Measurements from ENCODE around the gene SSC4D. TPM values are rescaled to one million over a fixed set of nuclear protein-coding genes. Genes with fewer than 3 reads are reported as not detected.

SSC4D gene
- total and polyA plus RNA-seq, 9 of the 15 experiments (the other 6 are each of a cell fraction or from before 2014, with no cell fraction given): 0.06 to 1.1 (median 0.85) TPM; not detected in 1

DNA sequence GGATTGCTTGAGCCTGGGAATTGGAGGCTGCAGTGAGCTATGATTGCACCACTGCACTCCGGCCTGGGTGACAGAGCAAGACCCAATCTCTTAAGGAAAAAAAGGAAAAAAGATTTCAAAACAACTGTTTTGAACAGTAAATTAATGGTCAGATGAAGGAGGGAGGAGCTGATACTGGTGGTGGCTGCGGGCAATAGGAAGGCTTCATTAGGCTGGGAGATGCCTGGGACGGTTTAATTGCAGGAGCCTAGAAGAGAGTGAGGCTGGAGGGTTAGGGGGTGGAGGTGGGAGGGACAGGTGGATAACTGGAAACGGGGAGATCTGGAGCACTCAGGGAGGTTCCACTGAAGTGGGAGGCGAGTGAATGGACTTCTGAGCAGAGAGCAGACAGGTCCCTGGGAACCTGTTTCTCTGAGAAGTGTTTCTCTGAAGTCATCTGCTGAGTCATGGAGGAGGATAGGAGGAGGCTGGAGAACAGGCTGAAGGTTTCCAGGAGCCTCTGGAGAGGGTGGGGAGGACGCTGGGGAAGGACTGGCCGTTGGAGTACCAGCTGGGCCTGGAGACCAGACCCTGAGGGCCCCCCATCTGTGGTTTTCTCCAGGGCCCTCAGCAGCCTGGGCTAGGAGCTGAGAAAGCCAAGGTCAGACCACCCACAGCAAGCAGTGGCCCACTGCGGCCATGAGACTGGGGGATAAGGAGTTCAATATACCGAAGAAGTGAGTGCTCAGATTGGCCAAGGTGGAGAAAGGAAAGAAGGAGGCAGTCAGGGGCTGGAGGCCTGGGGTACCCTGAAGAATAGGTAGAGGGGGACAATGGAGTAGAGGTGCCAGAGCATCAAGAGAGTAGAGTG is 36.3 kb downstream of the SSC4D start (continued):
- TF ChIP-seq NR2C2 (CRISPR knock-in tag; IDR thresholded peaks at IDR 0.05) (no peak), NR2C2 (tag; IDR thresholded peaks at IDR 0.05) (no peak), SRSF1 (IDR thresholded peaks at IDR 0.05; ENCODE audit: low read depth, low read length) (no peak), ZNF239 (CRISPR knock-in tag; IDR thresholded peaks at IDR 0.05) (no peak; the same call in none of the 2 replicates), ZNF41 (CRISPR knock-in tag; conservative IDR thresholded peaks at IDR 0.05) (peak; percentile 60; the same call in 1 of the 2 replicates), SMARCA5 (IDR thresholded peaks at IDR 0.05) (peak; percentile 89), DMBX1 (CRISPR knock-in tag; IDR thresholded peaks at IDR 0.05; ENCODE audit: borderline replicate concordance) (peak; percentile 78), FOXM1 (IDR thresholded peaks at IDR 0.05; ENCODE audit: low read depth) (no peak; the same call in 1 of the 2 replicates), FOXM1 (CRISPR knock-in tag; IDR thresholded peaks at IDR 0.05; ENCODE audit: low read depth) (no peak), RBM15 (IDR thresholded peaks at IDR 0.05; ENCODE audit: insufficient read depth, low read length) (no peak), MTF1 (CRISPR knock-in tag; IDR thresholded peaks at IDR 0.05; ENCODE audit: borderline replicate concordance) (no peak; the same call in 1 of the 2 replicates), PML (IDR thresholded peaks at IDR 0.05; ENCODE audit: low read length) (peak; percentile 34; the same call in 1 of the 2 replicates), COPS2 (conservative IDR thresholded peaks at IDR 0.05) (no peak), POLR2G (IDR thresholded peaks at IDR 0.05; ENCODE audit: low read depth, low read length) (peak; percentile 68), KHSRP (IDR thresholded peaks at IDR 0.05) (no peak), ZBTB1 (CRISPR knock-in tag; IDR thresholded peaks at IDR 0.05; ENCODE audit: borderline replicate concordance, low read depth) (no peak; the same call in 1 of the 2 replicates)
- TF ChIP-seq, protein P1, sequence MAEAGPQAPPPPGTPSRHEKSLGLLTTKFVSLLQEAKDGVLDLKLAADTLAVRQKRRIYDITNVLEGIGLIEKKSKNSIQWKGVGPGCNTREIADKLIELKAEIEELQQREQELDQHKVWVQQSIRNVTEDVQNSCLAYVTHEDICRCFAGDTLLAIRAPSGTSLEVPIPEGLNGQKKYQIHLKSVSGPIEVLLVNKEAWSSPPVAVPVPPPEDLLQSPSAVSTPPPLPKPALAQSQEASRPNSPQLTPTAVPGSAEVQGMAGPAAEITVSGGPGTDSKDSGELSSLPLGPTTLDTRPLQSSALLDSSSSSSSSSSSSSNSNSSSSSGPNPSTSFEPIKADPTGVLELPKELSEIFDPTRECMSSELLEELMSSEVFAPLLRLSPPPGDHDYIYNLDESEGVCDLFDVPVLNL (CRISPR knock-in tag; IDR thresholded peaks at IDR 0.05; ENCODE audit: low read depth): no peak
- TF ChIP-seq, protein P2, sequence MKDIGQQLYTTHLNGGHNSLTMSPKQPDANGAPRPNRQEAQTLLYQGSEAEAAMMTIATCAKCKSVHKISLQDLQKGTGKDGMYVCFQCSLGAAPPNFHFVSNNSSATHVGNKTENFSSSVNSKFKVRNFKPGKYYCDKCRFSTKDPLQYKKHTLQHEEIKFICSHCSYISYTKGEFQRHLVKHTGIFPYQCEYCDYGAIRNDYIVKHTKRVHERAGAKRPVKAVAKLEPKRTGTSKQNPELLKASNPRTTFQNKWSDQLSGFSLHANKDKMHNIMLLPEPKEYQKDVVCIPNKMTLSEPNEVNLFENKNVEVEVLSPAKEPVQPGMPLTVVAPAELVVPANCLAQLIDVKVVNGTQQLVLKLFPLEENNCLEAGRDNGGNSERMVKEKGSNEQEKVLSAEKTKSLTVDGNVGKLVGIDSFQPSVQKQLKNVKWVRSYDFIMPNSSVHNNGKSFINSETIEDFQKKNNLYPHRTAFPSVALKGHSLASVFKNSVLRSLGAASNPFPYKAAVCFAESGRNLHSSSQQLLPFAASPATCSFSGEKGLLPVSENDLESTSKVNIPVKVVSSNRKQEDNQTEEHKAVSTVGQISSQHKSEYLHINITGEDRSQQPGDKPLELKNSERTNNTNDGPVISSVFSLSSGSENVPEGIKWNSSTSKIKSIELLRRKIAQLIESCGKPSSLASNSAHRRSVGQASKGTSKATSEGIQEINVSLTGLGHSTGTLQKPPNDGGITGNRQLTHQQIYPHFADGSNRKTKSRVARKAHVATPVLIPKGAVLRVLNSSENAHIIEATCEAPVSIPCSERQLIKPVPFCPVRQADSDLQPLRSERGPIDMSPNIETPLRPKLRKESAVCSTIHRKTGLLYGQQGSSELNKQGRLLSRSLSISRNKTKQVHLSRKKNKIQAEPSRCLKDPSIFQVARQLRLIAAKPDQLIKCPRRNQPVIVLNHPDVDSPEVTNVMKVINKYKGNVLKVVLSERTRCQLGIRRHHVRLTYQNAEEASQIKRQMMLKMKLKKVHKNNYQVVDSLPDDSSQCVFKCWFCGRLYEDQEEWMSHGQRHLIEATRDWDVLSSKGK (CRISPR knock-in tag; IDR thresholded peaks at IDR 0.05): no peak
- TF ChIP-seq, protein P3, sequence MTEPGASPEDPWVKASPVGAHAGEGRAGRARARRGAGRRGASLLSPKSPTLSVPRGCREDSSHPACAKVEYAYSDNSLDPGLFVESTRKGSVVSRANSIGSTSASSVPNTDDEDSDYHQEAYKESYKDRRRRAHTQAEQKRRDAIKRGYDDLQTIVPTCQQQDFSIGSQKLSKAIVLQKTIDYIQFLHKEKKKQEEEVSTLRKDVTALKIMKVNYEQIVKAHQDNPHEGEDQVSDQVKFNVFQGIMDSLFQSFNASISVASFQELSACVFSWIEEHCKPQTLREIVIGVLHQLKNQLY (CRISPR knock-in tag; conservative IDR thresholded peaks at IDR 0.05): no peak
- TF ChIP-seq, protein P4, sequence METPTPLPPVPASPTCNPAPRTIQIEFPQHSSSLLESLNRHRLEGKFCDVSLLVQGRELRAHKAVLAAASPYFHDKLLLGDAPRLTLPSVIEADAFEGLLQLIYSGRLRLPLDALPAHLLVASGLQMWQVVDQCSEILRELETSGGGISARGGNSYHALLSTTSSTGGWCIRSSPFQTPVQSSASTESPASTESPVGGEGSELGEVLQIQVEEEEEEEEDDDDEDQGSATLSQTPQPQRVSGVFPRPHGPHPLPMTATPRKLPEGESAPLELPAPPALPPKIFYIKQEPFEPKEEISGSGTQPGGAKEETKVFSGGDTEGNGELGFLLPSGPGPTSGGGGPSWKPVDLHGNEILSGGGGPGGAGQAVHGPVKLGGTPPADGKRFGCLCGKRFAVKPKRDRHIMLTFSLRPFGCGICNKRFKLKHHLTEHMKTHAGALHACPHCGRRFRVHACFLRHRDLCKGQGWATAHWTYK (CRISPR knock-in tag; IDR thresholded peaks at IDR 0.05): peak; percentile 69

All from K562 (cell line).